HEK293 (cell line): ENCODE data around the gene OAF.
A peak's percentile ranks its signal among the peaks of the same experiment; 100 is the strongest.

Experiments
- CTCF ChIA-PET: fragments of 350-600 bp; formaldehyde crosslinking; extraction: SDS; loops from one replicate; lab custom pipeline; 2021; ENCODE audit warnings: antibody characterized with exemption; lab: Yijun Ruan, JAX
- POLR2A ChIA-PET: fragments of 300-600 bp; formaldehyde crosslinking; extraction: SDS; loops from one replicate; lab custom pipeline; 2020; ENCODE audit warnings: antibody characterized with exemption, inconsistent platforms; lab: Yijun Ruan, JAX
- H3K27ac ChIP-seq: fragments of 200-500 bp; sonication (Bioruptor generic); 2 replicates; pipeline ENCODE4 v1.5.1; 2014; ENCODE audit warnings: low read depth, low read length, control low read depth, inconsistent platforms; ENCODE audit errors: extremely low read depth
- H3K36me3 ChIP-seq, 2 experiments: fragments of 200-500 bp in 1 of 2; sonication (Bioruptor generic) in 1 of 2; 1 replicate in 1 of 2; 2 replicates in 1 of 2; pipeline ENCODE4 v1.5.1; 2014 to 2017; ENCODE audit warnings: inconsistent platforms in 2 of 2, low read length in 2 of 2; ENCODE audit not compliant: control insufficient read depth in 2 of 2, insufficient read depth in 1 of 2
- H3K4me1 ChIP-seq: fragments of 200-500 bp; sonication (Bioruptor generic); 2 replicates; pipeline ENCODE4 v1.5.1; 2014; ENCODE audit warnings: mild to moderate bottlenecking, low read length, inconsistent platforms; ENCODE audit not compliant: control insufficient read depth, insufficient read depth
- H3K4me3 ChIP-seq: 2 replicates; pipeline ENCODE4 v1.5.1; 2011; ENCODE audit warnings: low read depth, mild to moderate bottlenecking, control low read depth, low read length, moderate library complexity
- H3K9me3 ChIP-seq: fragments of 200-500 bp; sonication (Bioruptor generic); 2 replicates; pipeline ENCODE4 v1.5.1; 2014; ENCODE audit warnings: low read depth, low read length, inconsistent platforms; ENCODE audit not compliant: control insufficient read depth, insufficient read depth
- CTCF ChIP-seq: fragments of 450-650 bp; formaldehyde crosslinking; IDR thresholded peaks from 2 replicates; pipeline ENCODE4 v1.5.1; 2016; ENCODE audit warnings: missing biosample characterization, missing genetic modification characterization
- FEZF1 ChIP-seq: fragments of 450-650 bp; formaldehyde crosslinking; IDR thresholded peaks from 2 replicates; pipeline ENCODE4 v1.5.1; 2016; ENCODE audit warnings: missing biosample characterization, missing genetic modification characterization
- MZF1 ChIP-seq: fragments of 450-650 bp; formaldehyde crosslinking; IDR thresholded peaks from 2 replicates; pipeline ENCODE4 v1.5.1; 2017; ENCODE audit warnings: missing biosample characterization, missing genetic modification characterization, borderline replicate concordance
- OVOL3 ChIP-seq: fragments of 450-650 bp; formaldehyde crosslinking; IDR thresholded peaks from 2 replicates; pipeline ENCODE4 v1.5.1; 2016; ENCODE audit warnings: missing biosample characterization, missing genetic modification characterization
- SALL2 ChIP-seq: fragments of 450-650 bp; formaldehyde crosslinking; IDR thresholded peaks from 2 replicates; pipeline ENCODE4 v1.5.0; 2017; ENCODE audit warnings: missing biosample characterization, mild to moderate bottlenecking, missing genetic modification characterization, borderline replicate concordance
- ZBTB48 ChIP-seq: fragments of 450-650 bp; formaldehyde crosslinking; IDR thresholded peaks from 2 replicates; pipeline ENCODE4 v1.5.1; 2016; ENCODE audit warnings: missing biosample characterization, missing genetic modification characterization
- ZFP69B ChIP-seq: fragments of 450-650 bp; formaldehyde crosslinking; IDR thresholded peaks from 2 replicates; pipeline ENCODE4 v1.5.1; 2016; ENCODE audit warnings: missing biosample characterization, missing genetic modification characterization
- ZNF112 ChIP-seq: fragments of 450-650 bp; formaldehyde crosslinking; IDR thresholded peaks from 2 replicates; pipeline ENCODE4 v1.5.0; 2017; ENCODE audit warnings: missing biosample characterization, missing genetic modification characterization
- ZNF155 ChIP-seq: fragments of 450-650 bp; formaldehyde crosslinking; IDR thresholded peaks from 2 replicates; pipeline ENCODE4 v1.5.1; 2016; ENCODE audit warnings: missing biosample characterization, missing genetic modification characterization
- ZNF2 ChIP-seq: fragments of 450-650 bp; formaldehyde crosslinking; IDR thresholded peaks from 2 replicates; pipeline ENCODE4 v1.5.1; 2016; ENCODE audit warnings: missing biosample characterization, missing genetic modification characterization
- ZNF223 ChIP-seq: fragments of 450-650 bp; formaldehyde crosslinking; IDR thresholded peaks from 2 replicates; pipeline ENCODE4 v1.5.1; 2016; ENCODE audit warnings: missing biosample characterization, missing genetic modification characterization
- ZNF350 ChIP-seq: fragments of 450-650 bp; formaldehyde crosslinking; IDR thresholded peaks from 2 replicates; pipeline ENCODE4 v1.5.0; 2017; ENCODE audit warnings: missing biosample characterization, mild to moderate bottlenecking, missing genetic modification characterization
- ZNF555 ChIP-seq: fragments of 450-650 bp; formaldehyde crosslinking; conservative IDR thresholded peaks from 2 replicates; pipeline ENCODE4 v1.5.1; 2017; ENCODE audit warnings: missing biosample characterization, mild to moderate bottlenecking, missing genetic modification characterization, inconsistent platforms
- ZNF610 ChIP-seq: fragments of 450-650 bp; formaldehyde crosslinking; IDR thresholded peaks from 2 replicates; pipeline ENCODE4 v1.5.1; 2016; ENCODE audit warnings: missing biosample characterization, missing genetic modification characterization, borderline replicate concordance
- ZNF639 ChIP-seq: fragments of 450-650 bp; formaldehyde crosslinking; IDR thresholded peaks from 2 replicates; pipeline ENCODE4 v1.5.1; 2016; ENCODE audit warnings: missing biosample characterization, missing genetic modification characterization
- ZNF654 ChIP-seq: fragments of 450-650 bp; formaldehyde crosslinking; IDR thresholded peaks from 2 replicates; pipeline ENCODE4 v1.5.1; 2016; ENCODE audit warnings: low read depth, missing biosample characterization, missing genetic modification characterization
- ZNF658 ChIP-seq: fragments of 450-650 bp; formaldehyde crosslinking; IDR thresholded peaks from 2 replicates; pipeline ENCODE4; 2016; ENCODE audit warnings: missing biosample characterization, missing genetic modification characterization
- ZNF664 ChIP-seq: fragments of 450-650 bp; formaldehyde crosslinking; IDR thresholded peaks from 2 replicates; pipeline ENCODE4 v1.5.1; 2016; ENCODE audit warnings: missing biosample characterization, missing genetic modification characterization
- ZNF701 ChIP-seq: fragments of 450-650 bp; formaldehyde crosslinking; IDR thresholded peaks from 2 replicates; pipeline ENCODE4 v1.5.1; 2016; ENCODE audit warnings: missing biosample characterization, missing genetic modification characterization
- ZSCAN30 ChIP-seq: fragments of 450-650 bp; IDR thresholded peaks from 2 replicates; pipeline ENCODE4 v1.5.1; 2018; ENCODE audit warnings: missing biosample characterization, mild to moderate bottlenecking, missing genetic modification characterization, moderate library complexity
- TF ChIP-seq, protein P1 (sequence below): fragments of 450-650 bp; formaldehyde crosslinking; IDR thresholded peaks from 2 replicates; pipeline ENCODE4 v1.5.1; 2016; ENCODE audit warnings: missing biosample characterization, missing genetic modification characterization
- TF ChIP-seq, protein P2 (sequence below): fragments of 450-650 bp; IDR thresholded peaks from 2 replicates; pipeline ENCODE4 v1.5.1; 2018; ENCODE audit warnings: missing biosample characterization, mild to moderate bottlenecking, missing genetic modification characterization
- TF ChIP-seq, protein P3 (sequence below): fragments of 450-650 bp; formaldehyde crosslinking; IDR thresholded peaks from 2 replicates; pipeline ENCODE4 v1.5.0; 2017; ENCODE audit warnings: missing biosample characterization, missing genetic modification characterization, borderline replicate concordance

OAF gene

GRCh38 chr11:120172054-120172911 is 38.5 kb upstream of the OAF start:
- CTCF ChIA-PET = interaction anchor here (0.6 to 7.0 kb wide), 20 partner anchors 8 to 686 kb away, joined by 3 to 103 read pairs (median 4); no protein-coding TSS in a partner anchor
- H3K36me3 ChIP-seq = no peaks in the 10 kb centered on the region
- POLR2A ChIA-PET = no interaction called here
- TF ChIP-seq ZNF658 (tag by site-specific recombination) = no peak
- peak; percentile 60; the same call in 1 of the 2 replicates for TF ChIP-seq MZF1 (tag by site-specific recombination)
- TF ChIP-seq ZNF2 (tag by site-specific recombination) = 0 out of 2 replicates have a peak, but pooled peaks have one; percentile 48
- TF ChIP-seq ZSCAN30 (tag by site-specific recombination) = peak; percentile 70; the same call in 1 of the 2 replicates
- no peak for TF ChIP-seq ZBTB48 (tag by site-specific recombination)
- TF ChIP-seq SALL2 = no peak
- TF ChIP-seq ZFP69B (tag by site-specific recombination) = no peak
- peak; percentile 83 for TF ChIP-seq ZNF654 (tag by site-specific recombination)
- TF ChIP-seq ZNF664 (tag by site-specific recombination) = no peak
- no peak for TF ChIP-seq ZNF112 (tag by site-specific recombination)
- TF ChIP-seq ZNF223 = peak; percentile 99
- TF ChIP-seq ZNF350 (tag by site-specific recombination) = no peak
- TF ChIP-seq OVOL3 (tag by site-specific recombination) = no peak
- TF ChIP-seq CTCF (tag by site-specific recombination) = peak; percentile 65
- no peak for TF ChIP-seq FEZF1 (tag by site-specific recombination)
- TF ChIP-seq, protein P1, sequence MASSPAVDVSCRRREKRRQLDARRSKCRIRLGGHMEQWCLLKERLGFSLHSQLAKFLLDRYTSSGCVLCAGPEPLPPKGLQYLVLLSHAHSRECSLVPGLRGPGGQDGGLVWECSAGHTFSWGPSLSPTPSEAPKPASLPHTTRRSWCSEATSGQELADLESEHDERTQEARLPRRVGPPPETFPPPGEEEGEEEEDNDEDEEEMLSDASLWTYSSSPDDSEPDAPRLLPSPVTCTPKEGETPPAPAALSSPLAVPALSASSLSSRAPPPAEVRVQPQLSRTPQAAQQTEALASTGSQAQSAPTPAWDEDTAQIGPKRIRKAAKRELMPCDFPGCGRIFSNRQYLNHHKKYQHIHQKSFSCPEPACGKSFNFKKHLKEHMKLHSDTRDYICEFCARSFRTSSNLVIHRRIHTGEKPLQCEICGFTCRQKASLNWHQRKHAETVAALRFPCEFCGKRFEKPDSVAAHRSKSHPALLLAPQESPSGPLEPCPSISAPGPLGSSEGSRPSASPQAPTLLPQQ (tag by site-specific recombination) = no peak
- no peak for TF ChIP-seq ZNF610 (tag by site-specific recombination)
- no peak overlapping the region for H3K4me3 ChIP-seq
- H3K9me3 ChIP-seq = no peaks in the 10 kb centered on the region
- no peaks in the 10 kb centered on the region for H3K4me1 ChIP-seq
- H3K27ac ChIP-seq = no peak overlapping the region

DNA sequence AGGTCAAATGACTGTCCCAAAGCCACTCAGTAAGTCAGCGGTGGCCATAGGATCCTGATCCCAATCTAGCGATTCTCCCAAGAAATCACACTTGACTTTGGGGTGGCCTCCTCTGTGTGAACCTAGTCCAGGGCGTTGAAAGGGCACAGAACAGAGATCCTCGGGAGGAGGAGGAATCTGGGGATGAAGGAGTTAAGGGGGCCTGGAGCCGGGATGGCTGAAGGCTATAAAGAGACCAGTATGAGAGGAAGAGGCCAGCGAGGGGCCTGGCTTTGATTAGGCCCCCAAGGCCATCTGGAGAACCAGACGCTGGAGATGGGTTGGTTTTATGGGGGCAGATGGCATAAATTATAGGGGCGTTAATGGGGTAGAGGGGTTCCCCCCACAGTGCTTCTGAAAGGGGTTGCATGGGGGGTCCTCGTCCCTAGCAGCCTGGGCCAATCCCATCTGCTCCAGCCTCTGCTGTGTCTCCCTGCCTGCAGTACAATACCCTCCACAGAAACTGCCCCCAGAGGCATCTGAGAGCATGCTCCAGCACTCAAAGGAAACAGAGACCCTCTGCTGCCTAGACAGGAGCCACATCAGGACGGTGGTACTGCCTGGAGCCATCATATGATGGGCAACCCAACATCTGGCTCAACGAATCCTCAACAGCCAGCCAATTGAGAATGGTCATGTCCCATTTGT is 37.7 kb upstream of the OAF start:
- Histone ChIP-seq H3K27ac (no peak overlapping the region), H3K9me3 (no peaks in the 10 kb centered on the region), H3K4me3 (no peak overlapping the region), H3K36me3 (no peaks in the 10 kb centered on the region), H3K4me1 (no peaks in the 10 kb centered on the region)
- CTCF ChIA-PET = interaction anchor here (0.6 to 7.0 kb wide), 11 partner anchors 9 to 511 kb away, joined by 3 to 103 read pairs (median 6); no protein-coding TSS in a partner anchor
- POLR2A ChIA-PET = no interaction called here
- TF ChIP-seq ZNF155 (tag by site-specific recombination) (no peak), ZNF555 (no peak), ZNF701 (tag by site-specific recombination) (no peak), ZNF639 (tag by site-specific recombination) (no peak)
- TF ChIP-seq, protein P2, sequence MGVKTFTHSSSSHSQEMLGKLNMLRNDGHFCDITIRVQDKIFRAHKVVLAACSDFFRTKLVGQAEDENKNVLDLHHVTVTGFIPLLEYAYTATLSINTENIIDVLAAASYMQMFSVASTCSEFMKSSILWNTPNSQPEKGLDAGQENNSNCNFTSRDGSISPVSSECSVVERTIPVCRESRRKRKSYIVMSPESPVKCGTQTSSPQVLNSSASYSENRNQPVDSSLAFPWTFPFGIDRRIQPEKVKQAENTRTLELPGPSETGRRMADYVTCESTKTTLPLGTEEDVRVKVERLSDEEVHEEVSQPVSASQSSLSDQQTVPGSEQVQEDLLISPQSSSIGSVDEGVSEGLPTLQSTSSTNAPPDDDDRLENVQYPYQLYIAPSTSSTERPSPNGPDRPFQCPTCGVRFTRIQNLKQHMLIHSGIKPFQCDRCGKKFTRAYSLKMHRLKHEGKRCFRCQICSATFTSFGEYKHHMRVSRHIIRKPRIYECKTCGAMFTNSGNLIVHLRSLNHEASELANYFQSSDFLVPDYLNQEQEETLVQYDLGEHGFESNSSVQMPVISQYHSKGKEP (tag by site-specific recombination) = no peak
- TF ChIP-seq, protein P3, sequence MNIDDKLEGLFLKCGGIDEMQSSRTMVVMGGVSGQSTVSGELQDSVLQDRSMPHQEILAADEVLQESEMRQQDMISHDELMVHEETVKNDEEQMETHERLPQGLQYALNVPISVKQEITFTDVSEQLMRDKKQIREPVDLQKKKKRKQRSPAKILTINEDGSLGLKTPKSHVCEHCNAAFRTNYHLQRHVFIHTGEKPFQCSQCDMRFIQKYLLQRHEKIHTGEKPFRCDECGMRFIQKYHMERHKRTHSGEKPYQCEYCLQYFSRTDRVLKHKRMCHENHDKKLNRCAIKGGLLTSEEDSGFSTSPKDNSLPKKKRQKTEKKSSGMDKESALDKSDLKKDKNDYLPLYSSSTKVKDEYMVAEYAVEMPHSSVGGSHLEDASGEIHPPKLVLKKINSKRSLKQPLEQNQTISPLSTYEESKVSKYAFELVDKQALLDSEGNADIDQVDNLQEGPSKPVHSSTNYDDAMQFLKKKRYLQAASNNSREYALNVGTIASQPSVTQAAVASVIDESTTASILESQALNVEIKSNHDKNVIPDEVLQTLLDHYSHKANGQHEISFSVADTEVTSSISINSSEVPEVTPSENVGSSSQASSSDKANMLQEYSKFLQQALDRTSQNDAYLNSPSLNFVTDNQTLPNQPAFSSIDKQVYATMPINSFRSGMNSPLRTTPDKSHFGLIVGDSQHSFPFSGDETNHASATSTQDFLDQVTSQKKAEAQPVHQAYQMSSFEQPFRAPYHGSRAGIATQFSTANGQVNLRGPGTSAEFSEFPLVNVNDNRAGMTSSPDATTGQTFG (tag by site-specific recombination) = no peak
